Eye (tissue), 1 donor: ENCODE results near the gene AFF4.
"Not testable (repeated sequence)": the region's sequence is repeated elsewhere in the genome, so short reads cannot be mapped to it uniquely, and the experiment has no call there.

Source experiments
- DNase-seq: peaks from one replicate; pipeline ENCODE4 v3.0.0-alpha.2; 2015

Gene AFF4

DNA sequence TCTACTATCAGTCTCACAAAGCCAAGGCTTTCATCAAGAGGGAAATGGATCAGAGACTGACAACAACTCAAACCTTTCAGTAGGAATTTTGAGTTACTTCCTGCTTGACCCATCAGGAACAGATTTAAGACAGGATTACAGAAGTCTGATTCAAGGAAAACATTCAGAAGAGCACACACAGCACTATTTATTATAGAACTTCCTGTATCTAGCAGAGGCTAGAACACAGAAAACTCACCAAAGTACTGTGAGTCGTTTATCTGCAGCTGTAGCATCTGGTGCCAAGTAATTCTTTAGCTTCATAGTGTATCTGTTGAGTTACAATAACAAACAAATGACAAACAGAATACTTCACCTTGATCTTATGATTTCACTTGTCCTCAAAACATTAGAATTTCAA, 76.2 kb downstream of the AFF4 start:
- no peak for DNase-seq

DNA sequence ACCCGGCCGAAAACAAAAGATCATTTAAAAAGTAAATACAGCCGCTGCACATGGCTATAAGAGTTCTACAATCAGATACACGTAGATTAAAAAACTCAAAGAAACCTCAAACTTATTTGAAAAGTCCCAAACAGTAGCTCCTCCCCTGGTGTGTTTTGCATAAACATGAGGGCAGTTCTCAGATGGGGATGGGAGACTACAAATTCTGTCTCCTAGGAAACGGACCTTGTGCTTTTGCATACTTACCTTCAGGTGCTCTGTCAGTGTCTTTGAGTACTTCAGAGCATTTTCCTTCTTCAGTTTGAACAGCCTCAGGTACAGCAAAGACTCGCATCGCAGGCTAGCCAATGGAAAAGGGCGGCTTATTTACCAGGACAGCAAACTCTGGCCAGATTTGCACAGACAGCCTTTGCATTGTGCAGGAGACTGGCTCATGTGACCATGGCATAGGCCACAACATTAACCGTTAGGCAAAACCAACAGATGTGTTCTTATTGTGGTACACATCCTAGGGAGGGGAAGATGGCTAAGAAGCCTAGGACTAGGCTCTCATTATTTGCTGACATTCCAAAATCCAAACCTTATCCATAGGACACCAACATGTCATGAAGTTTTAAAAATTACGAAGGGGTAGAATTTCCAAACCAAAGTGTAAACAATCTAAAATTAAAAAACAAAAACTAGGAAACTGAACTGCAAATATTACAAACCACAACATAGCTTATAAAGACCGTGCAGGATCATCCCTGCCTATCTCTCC, 77.2 kb downstream of the AFF4 start:
- DNase-seq = no peak

DNA sequence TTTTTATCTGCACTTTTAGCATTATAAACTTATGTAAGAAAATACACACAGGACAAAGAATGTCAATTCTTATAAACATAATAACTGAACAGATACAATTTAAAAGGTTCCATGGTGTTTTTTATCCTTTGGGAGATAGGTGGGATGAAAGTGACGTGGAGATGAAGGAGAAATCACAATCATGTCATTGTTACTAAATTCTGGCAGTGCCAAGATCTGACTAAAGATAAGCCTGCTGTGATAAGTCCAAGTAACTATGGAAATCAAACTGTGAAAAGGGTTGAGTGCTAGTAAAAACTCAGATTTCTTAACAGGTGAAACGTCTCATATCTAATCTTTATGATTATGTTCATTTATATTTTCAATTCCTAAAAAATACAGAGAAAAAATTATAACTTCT, 78.9 kb downstream of the AFF4 start:
- DNase-seq = no peak

DNA sequence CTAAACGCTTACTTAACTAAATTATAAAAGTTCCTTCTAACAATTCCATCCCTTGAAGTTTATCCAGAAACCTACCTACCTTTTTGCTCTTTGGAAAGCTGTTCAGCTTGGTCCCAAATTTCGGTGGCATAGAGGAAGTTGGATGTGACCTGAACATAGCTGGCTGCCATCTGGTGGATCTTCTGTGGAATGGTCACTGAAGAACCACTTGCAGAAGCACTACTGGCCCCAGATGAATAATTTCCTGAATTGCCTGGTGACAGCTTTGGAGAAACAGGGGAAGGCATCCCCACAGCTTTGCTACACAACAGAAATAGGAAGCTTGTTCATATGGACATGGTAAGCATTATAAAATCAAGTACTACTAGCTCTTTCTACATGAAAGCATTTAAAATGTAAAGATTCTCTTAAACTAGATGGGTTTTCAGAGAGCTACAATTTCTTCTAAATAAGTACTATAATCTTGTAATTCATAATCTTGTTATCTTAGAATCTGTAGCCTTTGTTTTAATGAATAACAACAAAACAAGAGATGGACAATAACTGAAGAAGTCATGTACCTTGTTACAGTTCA, 80.1 kb downstream of the AFF4 start:
- DNase-seq = peak; percentile 74

DNA sequence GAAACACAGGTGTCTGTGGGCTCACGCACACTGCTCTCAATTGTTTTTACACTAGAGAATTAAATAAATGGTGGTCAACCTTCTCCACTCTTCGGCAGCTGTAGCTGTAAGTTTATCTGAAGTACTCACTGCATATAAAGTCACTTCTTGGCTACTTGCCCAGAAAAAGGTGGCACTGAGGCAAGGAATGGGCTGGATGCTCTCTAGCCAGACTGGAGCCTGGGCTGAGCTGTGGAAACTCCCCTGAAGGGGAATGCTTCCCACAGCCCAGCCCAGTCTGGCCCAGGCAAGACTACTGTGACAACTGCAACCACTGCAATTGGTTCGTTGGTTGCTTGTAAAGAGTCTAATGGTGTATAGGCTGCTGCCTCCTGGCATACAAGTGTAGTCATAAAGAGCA, 85.5 kb downstream of the AFF4 start:
- DNase-seq = no peak

DNA sequence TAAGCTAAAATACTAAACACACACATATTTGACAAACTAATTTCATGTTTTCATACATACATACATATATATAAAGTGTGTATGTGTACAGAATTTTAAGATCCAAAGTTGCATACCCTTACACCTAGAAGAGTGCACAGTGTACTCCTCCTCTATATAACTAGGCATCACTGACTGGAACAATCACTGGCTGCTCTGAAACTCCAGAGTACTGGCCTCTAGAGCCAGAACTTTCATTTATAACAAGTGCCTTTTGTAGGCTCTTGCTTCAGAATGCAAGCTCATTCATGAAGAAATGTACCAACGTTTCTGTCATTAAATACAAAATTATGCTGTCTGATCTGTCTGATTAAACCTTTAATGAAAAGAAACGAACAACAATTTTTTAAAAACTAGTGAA, 86.0 kb downstream of the AFF4 start:
- DNase-seq = no peak

DNA sequence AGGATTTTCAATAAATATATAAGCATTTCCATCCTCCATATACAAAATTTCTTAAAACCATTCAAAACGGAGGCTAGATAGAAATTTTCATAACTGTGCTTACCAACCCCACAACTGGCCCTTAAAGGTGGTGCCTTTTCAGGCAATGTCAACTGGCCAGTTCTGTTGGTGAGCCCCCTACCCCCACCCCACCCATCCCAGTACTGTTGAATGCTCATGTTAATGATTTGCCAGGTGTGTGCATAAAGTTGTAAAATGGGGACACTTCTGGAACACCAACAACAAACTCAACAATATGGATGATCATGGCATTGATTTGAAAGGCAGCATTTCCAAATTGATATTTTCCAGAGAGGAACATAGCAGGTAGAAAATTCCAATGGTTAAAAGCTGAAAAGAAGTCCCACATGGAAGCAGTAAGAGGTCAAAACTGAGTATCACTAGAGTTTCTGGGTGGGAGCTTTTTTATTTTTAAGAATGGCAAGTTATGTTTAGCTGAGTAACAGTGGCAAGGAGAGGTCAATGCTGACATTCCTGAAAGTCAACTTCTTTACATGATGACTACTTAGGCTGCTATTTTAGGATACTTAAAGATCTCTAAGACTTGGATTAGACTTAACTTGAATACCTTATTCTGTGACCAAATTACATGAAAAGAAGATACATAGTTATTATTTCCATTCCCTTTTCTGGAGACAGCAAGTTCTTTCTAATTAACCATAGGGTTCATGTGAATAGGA, 87.2 kb downstream of the AFF4 start:
- no peak for DNase-seq

DNA sequence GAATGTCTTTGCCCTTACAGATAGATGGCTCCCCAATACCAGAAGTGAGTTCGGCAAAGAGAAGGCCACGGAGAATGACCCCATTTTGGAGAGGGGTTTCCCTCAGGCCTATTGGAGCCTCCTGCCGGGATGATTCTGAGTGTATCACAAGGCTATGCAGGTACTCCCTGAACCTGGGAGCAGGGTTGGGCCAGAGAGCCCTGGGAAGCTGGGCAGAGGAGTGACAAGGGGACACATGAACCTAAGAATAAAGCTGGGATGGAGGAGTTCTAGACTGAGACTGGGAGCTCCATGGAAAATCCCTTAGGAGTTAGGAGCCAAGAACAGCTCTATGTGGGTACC, 89.5 kb downstream of the AFF4 start:
- no peak for DNase-seq

DNA sequence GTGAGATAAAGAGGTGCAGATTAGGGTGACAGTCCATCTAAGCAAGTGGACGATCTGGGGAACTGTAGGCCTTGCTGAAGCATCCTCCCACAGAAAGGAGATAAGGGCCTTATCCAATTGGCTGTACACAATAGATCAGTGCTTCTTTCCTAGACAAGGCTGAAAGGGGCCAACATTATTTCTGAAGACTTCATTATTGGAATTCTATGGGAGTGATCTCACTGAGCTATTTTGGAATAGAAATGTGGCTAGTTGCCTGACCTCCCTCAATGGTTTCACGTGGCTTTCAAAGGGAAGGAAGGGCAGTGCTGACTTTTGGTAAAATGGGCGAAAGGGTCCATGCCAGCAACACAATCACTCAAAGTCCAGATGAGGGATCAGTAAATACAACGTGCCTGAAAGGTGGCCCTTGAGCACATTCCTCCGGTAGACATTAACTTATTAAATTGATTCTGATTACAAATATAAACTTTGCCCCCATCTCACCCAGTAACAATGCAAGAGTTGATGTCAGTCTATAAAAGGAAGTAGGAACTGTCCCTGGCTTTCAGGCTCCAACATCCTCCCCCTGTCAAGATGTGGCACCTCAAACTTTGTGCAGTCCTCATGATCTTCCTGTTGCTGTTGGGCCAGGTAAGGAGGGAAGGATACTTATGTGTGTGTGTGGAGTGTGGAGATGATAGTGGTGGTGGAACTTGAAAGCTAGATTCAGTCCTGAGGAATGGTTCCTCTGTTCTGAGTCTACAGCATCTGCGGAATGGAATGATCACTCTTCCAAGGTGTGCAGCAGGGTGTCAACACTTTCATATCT, 90.1 kb downstream of the AFF4 start, which contains the start of gene LEAP2:
Gene LEAP2, plus strand, starts transcription at position 550 of the 811 bp plus-strand sequence. Its CDS starts 27 bp downstream, at position 577.
- DNase-seq = no peak

DNA sequence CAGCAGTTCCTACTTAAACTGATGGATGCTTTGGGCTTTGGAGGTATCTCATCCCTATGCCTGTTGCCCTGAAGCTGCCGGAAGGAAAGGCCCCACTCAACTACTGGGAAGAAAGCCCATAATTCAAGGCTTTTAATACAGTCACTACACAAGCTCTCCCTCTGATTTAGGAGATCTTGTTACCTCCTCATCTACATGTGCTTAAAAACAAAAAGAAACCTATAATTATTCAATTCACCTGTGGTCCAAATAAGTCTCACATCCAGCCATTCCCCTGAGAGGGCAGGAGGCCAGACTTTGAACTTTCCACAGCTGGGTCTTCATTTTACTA, 90.7 kb downstream of the AFF4 start:
- DNase-seq = no peak

DNA sequence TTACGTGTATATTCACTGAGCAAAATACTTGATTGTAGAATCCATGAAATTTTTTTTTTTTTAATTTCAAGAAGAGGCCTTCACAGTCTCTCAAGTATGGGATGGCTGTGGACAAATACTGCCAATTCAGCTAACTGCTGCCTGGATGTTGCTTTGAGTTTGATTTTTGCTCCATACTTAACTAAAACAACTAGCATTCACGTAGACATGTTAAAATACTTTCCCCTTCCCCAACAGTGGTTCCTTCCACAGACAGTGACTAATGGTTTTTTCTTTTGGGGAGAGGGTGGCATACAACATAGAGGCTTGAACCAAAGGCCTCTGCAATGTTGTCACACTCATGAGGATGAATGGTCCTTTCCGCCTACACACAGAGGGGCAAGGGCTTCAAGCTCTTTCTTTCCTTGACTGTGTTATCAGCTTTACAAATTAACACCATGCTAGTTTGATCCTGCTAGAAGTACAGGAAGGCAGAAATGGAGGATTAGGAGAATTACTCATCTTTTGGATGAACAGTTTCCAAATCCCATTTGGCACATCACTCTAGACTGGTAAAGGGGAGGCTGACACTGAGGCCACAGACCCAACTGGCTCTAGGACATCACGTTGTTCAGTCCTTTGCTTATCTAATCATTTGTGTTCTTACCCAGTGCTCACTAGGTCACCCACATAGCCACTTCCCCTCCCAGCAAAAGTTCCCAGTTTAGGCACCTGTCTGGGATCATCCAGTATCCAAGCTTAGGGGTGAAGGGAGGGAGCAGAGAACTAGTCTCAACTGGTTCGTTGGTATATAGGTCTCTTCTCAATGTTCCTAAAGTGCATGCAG, 91.8 kb downstream of the AFF4 start:
- DNase-seq = no peak

DNA sequence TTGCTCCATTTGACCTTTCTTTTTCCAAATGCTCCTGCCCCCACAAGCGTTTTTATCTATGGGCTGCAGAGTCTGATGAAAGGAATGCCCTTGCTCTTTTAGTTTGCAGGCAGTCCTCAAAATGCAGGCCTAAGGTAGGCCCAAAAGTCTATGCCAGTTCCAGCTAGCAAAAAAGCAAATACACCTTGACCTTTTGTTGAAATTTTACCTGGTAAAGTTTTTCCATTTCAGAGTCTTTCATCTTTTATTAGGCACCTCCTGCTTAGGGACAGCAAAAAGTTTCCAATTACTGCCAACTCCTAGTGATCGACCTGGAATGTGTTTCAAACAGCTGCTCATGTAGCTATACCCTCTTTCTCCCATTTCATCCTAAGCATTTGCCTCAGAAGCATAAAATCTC, 92.6 kb downstream of the AFF4 start:
- no peak for DNase-seq

DNA sequence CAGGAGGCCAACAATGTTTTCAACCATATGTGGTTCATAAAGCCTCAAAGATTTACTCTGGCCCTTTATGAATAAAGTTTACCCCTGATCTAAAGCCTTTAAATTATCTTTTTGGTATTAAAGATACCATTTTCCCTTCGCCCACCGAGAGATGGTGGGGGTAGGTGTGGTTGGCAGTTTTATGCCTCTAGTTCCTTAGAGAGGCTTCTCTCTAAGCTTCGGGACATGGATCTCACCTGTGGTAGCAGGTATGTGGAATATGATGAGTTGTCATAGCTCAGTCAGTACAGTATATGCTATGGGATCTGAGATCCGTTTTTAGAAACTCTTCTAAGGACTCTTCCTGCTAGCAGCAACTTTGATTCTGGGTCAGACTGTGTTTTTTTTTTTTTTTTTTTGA, 94.7 kb downstream of the AFF4 start:
- no peak for DNase-seq

DNA sequence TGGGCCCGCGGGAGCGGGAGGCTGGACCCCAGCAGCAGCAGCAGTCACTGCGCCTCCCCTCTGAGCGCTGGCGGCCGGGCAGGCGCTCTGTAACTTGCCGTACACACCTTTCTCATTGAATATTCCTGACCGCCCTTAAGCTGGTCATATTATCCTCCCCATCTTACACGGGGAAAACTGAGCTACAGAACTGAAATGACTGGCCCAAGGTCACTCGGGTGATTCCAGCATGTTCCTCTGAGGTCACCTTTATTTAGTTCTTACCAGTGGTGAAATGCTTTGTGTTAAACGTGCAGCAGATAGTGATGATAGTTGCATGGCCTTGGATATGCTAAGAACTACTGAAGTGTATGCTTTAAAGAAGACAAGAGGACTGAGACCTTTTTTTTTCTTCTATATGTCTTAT, 96.4 kb downstream of the AFF4 start:
- DNase-seq = no peak

DNA sequence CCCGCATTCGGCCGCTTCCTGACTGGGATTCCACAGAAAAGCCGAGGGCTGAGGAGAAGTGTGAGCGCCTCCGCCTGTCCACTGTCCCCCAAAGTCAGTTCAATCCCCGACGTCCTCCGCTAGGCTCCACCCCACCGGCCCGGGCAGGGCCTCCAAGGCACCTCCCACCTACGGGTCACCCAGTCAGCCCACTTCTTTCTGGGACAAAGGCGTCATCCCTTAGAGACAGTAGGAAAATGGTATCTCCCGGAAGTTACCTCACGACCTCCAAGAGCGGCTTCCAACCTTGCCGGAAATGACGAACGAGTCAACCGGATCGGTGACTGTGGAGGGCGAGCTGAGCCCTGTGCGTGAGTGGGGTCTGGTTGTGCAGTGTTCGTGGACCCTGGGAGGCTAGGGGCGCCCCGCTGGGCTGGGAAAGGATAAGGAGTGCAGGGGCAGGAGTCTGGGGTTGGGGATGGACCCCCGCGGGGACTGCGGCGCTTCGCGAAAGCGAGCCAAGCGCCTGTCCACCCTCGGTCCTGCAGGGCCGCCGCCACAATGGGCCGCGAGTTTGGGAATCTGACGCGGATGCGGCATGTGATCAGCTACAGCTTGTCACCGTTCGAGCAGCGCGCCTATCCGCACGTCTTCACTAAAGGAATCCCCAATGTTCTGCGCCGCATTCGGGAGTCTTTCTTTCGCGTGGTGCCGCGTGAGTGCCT, 96.9 kb downstream of the AFF4 start, which contains the start of the genes GDF9 and UQCRQ:
Gene GDF9, minus strand, starts transcription at position 128 of the 704 bp plus-strand sequence. CDS start 1,936 bp downstream, outside the sequence.
Gene UQCRQ, plus strand, starts transcription at position 301 of the 704 bp plus-strand sequence. Its CDS starts 240 bp downstream, at position 541.
- peak; percentile 100 for DNase-seq

DNA sequence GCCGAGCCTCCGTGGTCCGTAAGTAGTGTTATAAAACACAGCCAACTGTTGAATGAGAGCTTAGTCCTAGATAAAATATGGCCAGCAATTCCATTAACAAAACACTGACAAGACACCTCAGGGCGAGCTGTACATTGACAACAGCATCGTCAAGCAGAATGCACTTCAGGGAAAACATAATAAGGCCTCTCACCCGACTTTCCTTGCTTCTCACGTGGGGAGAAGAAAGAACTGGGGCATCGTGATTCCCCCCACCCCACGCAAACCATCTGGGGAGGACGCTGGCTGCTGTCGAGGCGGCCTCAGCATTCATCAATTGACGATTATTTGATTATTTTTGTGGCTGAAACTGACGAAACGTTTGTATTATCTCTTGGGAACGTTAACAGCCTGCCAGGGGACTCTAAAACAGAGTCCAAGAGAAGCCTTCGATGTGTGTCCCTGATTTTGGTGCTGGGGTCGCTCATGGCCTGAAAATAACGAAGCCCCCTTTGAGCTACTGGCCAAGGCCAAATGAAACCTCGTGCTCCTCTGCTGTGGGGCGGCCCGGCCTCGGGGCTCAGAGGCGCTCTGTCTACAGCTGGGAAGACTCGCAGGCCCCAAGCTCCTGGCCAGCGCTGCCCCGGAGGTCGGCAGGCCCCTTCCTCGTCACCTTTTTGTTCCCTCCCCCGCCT, 97.6 kb downstream of the AFF4 start:
- DNase-seq = no peak

DNA sequence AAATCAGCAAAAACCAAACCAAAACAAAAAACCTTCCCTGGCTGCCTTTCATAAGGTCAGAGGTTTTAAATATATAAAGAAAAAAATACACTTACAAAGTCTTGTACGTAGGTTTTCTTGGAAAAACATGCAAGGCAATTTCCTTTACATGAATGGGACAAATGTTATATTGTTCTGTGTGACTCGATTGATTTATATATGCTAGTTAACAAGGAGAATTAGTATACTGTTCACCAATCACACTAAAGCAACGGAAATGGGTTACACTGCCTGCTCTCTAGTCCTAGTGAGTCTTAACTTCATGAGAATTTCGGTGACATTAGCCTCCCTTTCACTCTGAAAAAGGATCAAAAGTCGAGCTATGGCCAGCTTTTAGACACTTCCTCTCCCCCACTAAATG, 102.7 kb downstream of the AFF4 start:
- no peak for DNase-seq

DNA sequence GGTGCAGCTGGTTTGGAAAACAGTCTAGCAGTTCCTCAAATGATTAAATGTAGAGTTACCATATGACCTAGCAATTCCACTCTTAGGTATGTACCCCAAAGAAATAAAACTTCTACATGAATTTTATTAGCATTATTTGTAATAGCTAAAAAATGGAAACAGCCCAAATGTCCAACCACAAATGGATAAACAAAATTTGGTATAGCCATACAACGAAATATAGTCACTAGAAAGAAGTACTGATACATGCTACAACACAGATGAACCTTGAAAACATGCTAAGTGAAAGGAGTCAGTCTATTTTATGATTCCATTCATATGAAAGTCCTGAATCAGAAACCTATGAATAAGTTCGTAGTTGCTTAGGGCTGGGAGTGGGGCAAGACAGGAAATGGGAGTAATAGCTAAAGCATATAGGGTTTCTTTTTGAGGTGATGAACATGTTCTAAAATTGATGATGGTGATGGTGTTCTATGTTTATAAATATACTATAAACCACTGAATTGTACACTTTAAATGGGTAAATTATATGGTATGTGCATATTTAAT, 103.5 kb downstream of the AFF4 start:
- DNase-seq = no peak

DNA sequence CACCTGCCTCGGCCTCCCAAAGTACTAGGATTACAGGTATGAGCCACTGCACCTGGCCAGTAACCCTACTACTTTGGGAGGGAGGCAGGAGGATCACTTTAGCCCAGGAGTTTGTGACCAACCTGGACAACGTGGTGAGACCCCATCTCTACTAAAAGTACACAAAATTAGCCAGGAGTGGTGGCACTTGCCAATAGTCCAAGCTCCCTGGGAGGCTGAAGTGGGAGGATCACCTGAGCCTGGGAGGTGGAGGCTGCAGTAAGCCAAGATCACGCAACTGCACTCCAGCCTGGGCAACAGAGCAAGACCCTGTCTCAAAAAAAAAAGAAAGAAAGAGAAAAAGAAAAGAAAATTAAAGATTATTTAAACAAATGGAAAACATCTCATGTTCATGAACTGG, 107.4 kb downstream of the AFF4 start:
- no peak for DNase-seq

DNA sequence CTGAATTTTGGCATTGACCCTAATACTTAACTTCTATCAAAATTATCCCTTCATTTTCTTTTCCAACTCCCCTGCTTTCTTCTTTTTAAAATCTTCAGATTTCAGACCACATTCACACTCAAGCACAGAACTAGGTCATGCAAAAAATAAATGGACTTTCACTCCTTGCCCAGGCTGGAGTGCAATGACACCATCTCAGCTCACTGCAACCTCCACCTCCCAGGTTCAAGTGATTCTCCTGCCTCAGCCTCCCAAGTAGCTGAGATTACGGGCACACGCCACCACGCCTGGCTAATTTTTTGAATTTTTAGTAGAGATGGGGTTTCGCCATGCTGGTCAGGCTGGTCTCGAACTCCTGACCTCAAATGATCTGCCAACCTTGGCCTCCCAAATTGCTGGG, 108.4 kb downstream of the AFF4 start:
- DNase-seq = not testable (repeated sequence)

DNA sequence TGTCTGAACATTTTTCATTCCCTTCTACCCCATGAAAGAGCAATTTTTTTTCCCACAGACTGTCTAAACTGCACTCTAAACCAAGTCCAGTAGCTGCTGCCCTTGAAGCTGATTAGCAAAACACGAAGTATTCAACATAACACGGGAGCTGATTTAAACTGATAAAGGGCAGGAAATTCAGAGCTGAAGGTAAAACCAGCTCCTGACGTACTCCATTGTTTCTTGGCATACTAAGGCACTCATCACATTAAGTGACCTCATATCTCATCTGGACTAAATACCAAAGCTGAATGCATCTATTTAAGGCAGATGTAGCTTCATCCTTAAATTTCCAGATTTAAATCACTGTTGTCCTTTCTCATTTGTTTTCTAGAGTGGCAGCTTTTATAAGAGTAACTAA, 109.1 kb downstream of the AFF4 start:
- DNase-seq = no peak
